Glomerular visceral epithelial cell (primary cell): ENCODE measurements around the gene PPP3CA.

Source experiments
- DNase-seq: peaks from one replicate; pipeline ENCODE4 v3.0.0-alpha.2; 2016; ENCODE audit errors: extremely low spot score

The PPP3CA gene

DNA sequence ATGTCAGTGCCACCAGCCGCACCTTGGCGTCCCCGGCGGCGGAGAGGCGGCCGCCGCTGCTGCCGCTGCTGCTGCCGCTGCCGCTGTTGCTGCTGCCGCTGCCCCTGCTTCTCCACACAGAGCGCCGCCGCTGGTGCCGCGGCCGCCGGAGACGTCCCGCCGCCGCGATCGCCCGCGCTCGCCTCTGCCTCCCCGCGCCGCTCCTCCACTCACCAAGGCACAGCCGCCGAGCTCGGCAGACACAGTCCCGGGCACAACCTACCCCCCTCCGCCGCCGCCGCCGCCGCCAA is at the start of gene PPP3CA:
PPP3CA (minus strand) TSS at position 260 of the 290 bp plus-strand sequence.
- no peak for DNase-seq

DNA sequence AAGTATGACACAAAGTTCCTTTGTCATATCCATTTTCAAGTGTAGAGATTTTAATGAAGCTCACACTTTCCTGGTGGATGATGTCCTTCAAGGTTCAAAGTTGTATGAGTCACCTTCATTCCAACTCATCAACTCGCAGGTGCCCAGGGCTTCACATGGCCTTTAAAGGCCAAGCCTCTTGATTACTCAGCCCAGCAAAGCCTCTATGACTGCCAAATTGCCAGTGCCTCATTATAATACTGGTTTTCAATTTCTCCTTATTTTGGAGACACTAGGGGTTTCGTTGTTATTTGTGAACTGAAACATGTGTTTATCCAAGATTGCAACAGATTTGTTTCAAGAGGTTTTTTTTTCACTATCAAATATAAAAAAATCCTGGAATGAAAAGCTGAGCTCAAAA is 45.9 kb upstream of the PPP3CA start:
- DNase-seq, result peak; percentile 62

DNA sequence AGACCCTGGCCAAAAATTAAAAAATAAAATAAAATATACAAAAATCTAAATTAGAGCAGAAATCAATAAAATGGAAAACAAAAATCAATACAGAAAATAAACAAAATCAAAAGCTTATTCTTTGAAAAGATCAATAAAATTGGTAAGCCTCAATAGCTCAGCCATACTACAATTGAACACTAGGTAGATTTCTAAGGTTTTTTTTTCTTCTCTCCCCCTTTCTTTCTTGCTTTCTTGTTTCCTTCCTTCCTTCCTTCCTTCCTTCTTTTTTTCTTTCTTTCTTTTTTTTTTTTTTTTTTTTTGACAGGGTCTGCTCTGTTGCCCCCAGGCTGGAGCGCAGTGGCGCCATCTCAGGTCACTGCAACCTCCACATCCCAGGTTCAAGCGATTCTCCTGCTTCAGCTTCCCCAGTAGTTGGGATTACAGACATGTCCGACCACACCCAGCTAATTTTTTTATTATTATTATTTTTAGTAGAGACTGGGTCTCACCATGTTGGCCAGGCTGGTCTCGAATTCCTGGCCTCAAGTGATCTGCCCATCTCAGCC is 23.4 kb upstream of the PPP3CA start:
- no peak for DNase-seq

DNA sequence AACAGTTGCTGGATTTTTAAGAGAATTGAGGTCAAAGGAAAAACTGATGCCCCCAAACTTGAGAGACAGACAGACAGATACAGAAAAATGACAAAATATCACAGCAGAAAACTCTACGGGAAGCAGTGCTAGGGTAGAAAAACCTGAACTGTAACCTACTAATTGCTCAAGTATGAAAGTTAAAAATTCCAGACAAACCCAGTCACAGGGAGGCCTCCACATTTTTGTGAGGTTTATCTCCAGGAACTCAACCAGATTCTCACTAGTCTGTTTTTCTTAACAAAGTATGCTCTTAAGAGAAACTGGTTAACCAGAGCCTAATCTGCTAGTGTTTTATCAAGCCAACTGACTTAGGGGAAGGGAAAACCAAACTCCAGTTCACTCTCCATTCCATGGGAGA is 19.9 kb upstream of the PPP3CA start:
- DNase-seq, result peak; percentile 75

DNA sequence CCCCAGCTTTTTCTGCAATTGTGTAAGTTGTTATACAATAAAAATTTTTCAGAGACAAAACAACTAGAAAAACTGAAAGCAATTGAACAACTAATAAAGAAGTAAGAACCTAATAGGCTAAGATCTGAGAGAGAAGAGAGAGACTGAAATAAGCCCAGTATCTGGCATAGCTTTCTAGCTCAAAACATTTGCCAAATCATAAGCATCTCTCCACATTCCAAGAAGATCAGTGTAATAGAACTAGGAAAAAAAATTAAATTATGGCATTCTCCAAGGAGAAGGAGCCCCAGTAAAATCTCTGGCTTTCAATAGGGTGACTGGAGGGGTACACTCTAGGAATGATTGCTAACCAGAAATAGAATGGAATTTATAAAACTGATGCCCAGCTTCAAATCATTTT is 19.0 kb upstream of the PPP3CA start:
- no peak for DNase-seq

DNA sequence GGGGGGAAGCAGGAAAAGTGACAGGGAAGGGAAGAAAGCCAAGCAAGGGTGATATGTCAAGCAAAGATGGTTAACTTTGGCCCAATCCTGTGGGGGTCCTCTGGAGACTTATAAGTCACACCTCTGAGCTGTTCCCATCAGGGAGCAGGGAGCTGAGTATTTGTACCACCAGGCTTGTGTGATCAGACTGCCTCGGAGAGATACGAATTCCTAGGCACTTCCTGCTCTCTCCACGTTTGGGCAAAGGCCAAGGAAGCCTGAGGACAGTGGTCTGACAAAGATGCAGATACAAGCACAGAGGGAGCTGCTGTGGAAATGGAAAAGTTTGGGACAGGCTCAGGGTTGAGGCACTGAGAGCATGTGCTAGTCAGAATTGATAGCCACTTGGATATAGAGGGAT is 10.4 kb upstream of the PPP3CA start:
- DNase-seq, result peak; percentile 32

DNA sequence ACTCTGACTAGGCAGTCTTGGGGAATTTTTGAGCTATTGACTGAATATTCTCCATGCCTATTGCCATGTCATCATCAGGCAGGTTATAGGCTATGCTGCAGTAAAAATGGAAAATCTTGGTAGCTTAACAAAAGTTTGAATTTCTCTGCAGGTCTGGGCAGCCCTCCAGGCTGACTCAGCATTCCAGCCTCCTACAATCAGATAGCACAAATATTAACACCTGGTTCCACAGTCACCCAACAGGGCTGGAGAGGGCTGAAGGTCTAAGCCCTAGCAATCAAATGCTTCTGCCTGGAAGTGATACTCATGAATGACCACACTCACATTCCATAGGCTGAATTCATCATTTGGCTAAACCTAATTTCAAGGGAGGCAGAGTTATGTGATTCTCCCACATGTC is 9.6 kb upstream of the PPP3CA start:
- DNase-seq, result peak; percentile 95

DNA sequence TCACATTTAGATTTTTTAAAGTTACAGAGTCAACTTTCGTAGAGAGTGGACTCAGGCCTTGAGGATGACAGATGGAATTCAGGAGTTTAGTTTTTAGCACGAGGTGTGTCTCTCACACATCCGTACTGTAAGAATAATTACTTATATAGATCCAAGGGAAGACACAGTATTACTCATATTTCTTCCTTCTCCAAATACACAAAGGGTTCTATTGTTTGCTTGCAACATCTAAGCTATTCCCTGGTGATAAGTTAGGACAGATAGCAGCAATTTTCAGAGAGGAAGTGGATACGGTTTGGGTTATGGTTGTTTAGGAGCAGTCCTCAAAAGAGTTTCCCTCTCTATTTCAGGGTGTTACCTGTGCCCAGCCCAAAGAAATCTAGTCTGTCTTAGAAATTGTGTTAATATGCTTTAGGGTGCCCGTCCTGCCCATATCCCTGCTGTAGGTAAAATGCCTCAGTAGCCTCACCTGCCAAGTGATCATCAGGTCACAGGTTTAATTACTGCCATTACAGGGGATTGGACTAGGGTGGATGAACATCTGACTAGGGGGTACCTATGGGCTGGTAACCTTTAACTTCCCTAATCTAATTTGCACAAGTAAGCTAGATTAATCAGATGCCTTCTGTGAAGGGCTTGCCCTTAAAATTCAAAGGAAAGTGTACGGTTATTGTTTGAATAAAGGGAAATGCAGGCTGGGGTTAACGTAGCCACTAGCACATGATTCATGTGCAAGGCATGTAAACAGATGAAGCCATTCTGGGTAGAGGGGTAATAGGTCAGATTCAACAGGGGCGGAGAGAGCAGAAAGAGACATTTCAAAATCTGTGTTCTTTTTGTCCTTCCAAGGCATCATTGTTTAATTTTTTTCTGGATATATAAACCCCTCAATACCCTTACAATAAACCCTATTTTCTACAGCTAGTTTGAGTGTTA is 8.7 kb upstream of the PPP3CA start:
- DNase-seq, result peak; percentile 68

DNA sequence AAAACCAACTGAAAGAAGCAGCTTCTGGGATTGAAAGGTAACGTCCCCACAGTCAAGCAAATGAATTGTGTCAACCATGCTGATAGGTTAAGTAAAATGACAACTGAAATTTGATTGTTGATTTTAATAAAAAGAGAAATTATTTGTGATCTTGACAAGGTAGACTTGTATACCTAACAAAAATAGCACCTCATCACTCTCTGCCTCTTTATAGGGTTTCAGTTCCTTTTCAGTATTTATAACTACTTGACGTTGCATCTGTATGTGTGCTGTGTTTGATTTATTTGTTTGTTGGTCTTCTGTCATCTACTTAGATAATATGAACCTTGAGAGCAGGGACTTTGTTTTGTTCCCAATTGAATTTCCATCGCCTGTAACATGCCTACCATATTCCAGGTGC is 7.9 kb upstream of the PPP3CA start:
- DNase-seq, result no peak

DNA sequence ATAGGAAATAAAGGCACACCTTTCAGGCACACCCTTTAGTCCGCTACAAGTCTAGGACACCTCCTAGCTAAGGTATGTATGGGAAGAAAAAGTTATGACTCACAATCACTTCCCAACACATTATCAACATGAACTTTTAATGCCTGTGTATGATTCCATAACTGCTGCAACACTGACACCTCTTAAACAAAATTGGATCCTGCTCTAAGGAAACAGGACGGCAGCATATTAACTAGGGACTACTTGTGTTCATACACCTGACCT is 2.4 kb upstream of the PPP3CA start:
- DNase-seq, result no peak

DNA sequence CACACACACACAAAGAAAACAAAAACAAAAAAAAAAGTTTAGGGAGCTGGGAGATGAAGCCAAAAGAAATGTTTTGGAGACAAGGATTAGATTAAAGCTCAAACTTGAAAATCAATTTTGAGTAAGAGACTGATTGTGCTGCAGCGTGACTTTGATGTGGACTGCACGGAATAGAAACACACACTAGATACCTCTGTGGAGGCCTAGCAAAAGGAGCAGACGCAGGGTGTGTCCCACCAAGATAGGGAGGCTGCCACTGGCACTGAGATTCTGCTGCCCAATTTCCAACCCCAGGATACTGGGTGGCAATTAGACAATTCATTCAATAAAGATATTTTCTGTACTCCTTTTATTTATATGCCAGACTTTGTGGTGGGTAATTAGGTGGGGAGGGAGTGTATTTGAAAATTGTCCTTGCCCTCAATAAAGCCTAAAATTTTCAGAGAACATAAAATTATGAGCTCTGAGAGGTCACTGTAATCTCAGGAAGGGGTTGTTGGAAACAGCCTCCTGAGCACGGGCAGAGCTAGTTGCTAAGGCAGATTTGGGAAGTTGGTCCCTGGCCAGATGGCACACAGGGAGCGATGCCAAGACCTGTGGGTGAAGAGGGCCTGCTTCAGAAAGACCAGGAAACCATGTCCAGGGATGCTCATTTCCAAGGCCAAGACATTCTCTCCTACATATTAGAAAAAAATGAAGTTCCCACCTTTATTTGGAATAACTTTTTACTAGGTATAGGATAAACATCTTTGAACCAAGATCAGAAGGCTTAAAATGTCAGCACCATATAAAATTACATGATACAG is 1.9 kb upstream of the PPP3CA start:
- peak; percentile 68 for DNase-seq

DNA sequence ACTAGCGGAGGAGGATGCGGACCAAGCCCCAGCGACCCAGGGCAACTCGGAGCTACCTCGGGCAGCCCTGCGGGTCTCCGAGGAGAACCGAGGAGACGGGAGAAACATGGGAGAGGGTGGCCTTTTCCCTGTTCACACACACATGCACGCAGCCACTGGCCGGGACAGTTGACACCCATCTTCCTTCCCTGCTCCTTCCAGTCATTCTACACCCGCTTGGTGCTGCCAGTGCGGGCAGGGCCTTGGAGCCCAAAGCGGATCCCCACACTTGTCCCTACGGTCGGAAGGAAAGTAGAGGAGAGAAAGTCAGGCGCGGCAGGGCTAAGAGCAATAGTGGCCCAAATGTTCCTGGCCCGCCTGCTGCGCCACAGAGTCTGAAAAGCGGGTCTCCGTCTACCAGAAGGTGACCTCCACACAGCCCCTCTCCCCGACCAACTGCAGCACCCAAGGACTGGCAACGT is 1.1 kb upstream of the PPP3CA start:
- no peak for DNase-seq

DNA sequence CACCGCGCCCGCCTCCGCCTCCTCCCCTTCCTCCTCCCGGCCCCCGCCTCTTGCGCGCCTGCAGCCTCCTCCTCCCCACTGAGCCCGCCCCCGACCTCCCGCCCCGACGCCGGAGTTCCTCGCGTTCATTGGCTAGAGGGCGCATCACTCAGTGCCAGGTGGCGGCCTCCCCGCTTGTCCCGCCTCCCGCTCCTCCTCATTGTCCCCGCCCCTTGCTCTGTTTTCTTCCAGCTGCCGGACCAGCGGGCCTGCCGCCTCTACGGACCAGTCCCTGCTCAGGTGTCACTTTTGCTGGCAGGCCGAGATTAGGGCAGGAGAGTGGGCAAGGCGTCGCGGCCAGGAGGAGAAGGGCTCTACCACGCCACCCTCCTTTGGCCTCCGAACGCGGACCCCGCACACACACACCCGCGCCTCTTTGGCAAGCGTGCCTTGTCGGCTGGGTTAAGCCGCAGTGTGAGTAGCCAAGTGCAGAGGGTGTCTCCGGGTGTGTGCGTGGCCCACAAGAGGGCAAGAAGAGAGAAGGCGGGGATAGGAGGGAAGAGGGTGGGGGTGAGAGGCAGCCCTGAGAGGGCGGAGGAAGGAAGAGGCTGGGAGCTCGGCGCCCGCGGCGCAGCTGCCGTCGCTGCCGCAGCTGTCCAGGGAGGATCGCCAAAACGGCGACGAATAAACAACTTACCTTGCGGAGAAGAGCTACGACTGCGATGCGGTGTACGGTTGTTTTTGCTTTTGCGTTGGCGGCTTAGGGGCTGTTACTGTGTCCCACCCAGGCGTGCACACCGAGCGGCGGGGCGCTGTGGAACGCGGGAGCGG is 436 bp upstream of the PPP3CA start:
- DNase-seq, result peak; percentile 99

DNA sequence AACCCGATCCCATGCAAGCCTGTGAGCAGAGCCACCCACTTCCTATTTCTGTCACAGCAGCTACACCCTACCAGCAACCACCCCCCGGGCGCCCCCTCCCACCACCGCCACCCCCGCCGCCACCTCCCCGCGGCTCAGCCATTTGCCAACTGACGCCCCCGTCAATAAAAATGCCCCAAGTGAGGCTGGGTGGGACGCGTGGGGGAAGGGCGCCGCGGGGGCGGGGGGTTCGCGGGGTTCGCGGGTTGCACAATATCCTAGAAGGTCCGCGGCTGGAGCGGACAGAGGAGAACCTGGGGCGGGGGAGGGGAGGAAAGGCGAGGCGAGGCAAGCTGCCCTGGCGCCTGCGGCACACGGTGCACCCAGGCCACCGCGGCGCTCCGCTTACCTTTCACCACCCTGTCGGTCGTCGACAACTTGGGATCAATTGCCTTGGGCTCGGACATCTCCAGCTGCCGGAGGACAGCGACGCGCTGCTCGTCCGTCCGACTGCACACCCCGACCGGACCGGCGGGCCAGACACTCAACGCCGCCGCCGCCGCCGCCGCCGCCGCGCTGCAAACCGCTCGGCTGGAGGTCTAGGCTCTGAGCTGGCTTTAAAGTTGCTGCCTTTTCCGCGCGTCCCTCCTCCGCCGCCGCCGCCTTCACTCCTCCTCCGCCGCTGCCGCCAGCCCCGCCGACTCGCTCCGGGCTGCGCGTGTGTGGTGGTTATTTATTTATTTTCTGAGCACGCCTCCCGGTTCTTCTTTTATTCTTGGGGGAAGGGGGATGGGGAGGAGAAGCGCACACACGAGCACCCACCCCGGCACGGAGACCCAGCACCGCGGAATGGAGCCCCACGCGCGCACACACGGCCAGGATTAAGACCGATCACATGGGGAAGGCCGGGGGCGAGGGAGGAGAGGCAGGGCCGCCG is 717 bp downstream of the PPP3CA start:
- DNase-seq, result peak; percentile 66

DNA sequence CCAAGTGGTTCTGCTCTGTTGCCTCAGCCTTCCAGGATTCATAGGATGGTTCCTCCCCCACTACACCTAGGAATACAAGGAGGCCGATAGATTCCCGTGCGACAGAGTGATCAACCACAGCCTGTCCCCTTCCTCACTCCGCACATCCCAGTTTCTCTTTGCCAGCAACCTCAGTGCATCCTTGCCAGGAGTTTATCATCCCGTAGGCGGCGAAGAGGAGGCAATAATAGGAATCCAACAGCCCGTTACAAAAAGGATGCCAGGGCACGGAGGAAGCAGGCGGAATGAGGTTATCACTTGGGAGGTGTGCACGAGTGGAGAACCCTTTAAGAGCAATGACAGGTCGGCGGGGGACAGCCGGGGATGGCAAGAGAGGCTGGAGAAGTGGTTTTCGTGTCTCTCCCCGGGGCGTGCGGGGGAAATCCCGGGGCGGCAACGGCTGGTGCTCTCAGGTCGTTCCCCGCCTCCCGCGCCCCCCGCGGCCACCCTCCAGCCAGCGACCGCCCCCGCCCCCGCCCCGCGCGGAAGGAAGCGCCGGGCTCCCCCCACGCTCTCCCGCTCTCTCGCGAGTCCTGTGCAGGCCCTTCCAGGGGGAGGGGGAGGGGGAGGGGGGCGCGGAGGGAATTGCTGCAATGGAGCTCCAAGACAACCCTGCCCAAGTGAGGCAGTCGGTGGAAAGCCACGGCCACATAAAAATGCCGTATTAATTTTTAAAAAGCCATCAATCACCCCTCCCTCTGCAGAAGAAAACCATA is 1.6 kb downstream of the PPP3CA start:
- DNase-seq, result peak; percentile 78

DNA sequence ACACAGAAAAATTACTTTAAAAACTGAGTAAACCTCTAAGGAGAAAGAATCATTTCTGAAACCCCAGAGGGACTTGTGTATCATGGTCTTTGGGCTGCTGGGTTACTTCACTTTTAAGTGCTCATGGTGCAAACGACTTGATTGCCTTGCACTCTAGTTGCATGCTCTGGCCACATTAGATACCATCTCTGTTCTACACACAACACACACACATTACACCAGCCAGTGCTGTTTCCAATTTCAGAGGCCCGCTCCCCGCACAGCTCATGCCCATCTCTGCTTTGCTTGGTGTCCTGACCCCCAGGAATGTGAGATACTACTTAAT is 2.1 kb downstream of the PPP3CA start:
- no peak for DNase-seq

DNA sequence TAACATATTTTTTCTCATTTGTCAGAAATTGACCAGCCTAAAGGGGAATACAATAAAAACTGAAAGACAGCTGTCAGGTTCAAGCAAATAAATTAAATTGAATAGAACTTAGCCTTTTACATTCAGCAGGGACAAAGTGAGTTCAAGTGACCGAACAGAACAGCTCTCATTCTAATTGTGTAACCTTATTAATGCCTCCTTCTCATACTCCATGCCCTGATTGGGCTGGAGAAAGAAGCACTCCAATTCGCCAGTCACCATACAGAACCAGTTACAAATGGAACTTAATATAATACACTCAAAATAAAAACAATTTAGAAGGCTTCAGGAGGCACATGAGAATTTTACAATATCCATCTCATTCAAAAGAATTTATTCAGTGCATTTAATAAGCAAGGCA is 8.0 kb downstream of the PPP3CA start:
- DNase-seq, result no peak

DNA sequence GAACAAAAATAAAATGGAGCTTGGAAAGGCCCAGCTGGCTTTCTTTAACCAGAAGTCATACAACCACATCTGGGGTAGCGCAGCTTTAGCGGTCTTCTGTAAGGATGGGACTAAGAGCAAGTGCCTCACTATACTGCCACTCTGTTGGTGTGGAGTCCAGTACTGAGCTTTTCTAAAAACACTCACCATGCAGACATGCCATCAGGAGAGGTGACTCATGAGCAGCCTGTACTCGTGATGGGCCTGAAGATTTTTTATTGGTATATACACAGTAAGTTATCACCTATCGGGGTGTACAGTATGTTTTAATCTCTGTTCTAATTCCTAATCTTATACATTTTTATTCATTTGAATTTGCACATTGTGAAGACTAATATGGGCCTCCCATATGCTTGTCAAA is 9.6 kb downstream of the PPP3CA start:
- DNase-seq, result peak; percentile 46

DNA sequence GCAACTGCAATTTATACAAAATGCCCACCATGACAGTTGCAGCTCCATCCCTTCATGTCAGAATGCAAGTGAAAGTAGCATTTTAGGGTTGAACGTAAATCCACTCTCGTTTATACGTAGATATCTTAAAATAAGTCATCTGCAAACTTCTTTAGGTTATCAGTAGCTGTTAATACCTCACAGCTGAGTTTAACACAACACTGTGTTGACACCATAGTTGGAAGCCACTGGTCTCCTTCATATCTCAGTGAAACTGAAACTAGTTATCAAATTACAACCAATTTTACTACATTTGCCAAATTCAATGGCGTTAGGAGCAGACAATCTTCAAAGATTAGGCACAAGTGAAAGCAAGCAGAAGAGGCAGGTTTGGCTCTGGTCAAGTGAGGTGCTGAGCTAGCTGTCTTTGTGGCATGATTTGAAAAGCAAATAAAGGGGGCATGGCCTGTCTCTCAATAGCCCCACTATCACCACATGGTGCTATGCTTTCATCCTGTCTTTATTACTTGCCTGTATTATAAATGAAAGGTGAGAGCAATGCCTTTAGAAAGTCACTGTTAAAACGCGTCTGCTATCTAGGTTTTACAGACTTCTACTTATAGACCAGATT is 12.3 kb downstream of the PPP3CA start:
- DNase-seq, result no peak

DNA sequence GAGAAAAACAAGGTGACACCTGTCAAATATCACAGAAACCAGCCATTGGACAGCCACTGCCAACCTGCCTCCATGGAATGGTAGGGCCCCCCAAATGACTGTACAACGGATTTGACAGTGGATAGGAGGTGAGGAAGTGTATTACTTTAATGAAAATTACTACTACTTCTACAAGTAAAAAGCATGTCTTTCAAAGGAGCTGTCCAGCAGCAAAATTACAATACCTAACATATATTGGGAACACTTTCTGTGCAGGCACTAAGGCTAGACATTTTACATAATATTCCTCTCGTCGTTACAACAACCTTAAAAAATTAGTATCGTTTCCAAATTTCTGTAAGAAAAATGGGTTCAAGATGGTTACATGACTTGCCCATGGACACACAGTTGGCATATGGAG is 14.9 kb downstream of the PPP3CA start:
- DNase-seq, result no peak
